Fibroblast of lung (primary cell): ENCODE measurements around the gene CXCL17. TPM values are rescaled to one million over a fixed set of nuclear protein-coding genes. Genes with fewer than 3 reads are reported as not detected.

Experiments
- DNase-seq, 2 donors: peaks; one replicate each; pipeline versions ENCODE4 v3.0.0 to v3.0.0-alpha.2; 2010; ENCODE audit warnings: low read depth in 2 of 2
- H2AFZ ChIP-seq: 2 replicates; pipeline ENCODE4 v1.5.1; 2012; ENCODE audit warnings: low read length, control low read depth, inconsistent platforms
- H3K27ac ChIP-seq: 2 replicates; pipeline ENCODE4 v1.5.1; 2011; ENCODE audit warnings: low read length, control low read depth; ENCODE audit not compliant: insufficient read depth
- H3K27me3 ChIP-seq: 2 replicates; pipeline ENCODE4 v1.5.1; 2011; ENCODE audit warnings: mild to moderate bottlenecking, low read length; ENCODE audit not compliant: control insufficient read depth, insufficient read depth
- H3K36me3 ChIP-seq: 2 replicates; pipeline ENCODE4 v1.5.1; 2011; ENCODE audit warnings: low read length; ENCODE audit not compliant: control insufficient read depth, insufficient read depth
- H3K4me1 ChIP-seq: 2 replicates; pipeline ENCODE4 v1.5.1; 2011; ENCODE audit warnings: low read length; ENCODE audit not compliant: control insufficient read depth, insufficient read depth; ENCODE audit errors: extremely low read depth
- H3K4me2 ChIP-seq: 2 replicates; pipeline ENCODE4 v1.5.1; 2011; ENCODE audit warnings: low read length, control low read depth; ENCODE audit not compliant: insufficient read depth; ENCODE audit errors: extremely low read depth
- H3K4me3 ChIP-seq, 4 experiments: fragments of 200-600 bp in 1 of 4; sonication (generic) in 1 of 4; replicated peaks in 1 of 4; 2 replicates each; pipeline ENCODE4 v1.5.1; 2011 to 2016; ENCODE audit warnings: low read length in 4 of 4, low read depth in 3 of 4, mild to moderate bottlenecking in 3 of 4, control low read depth in 2 of 4, inconsistent platforms in 1 of 4, mixed read lengths in 1 of 4; ENCODE audit not compliant: insufficient read depth in 1 of 4; ENCODE audit errors: control extremely low read depth in 1 of 4
- H3K79me2 ChIP-seq: 2 replicates; pipeline ENCODE4 v1.5.1; 2012; ENCODE audit warnings: mild to moderate bottlenecking, low read length, inconsistent platforms; ENCODE audit not compliant: control insufficient read depth, insufficient read depth
- H3K9ac ChIP-seq: 2 replicates; pipeline ENCODE4 v1.5.1; 2011; ENCODE audit warnings: mild to moderate bottlenecking, low read length, control low read depth; ENCODE audit not compliant: insufficient read depth
- H3K9me3 ChIP-seq: 2 replicates; pipeline ENCODE4 v1.5.1; 2012; ENCODE audit warnings: low read depth, low read length; ENCODE audit not compliant: control insufficient read depth, insufficient read depth
- H4K20me1 ChIP-seq: 2 replicates; pipeline ENCODE4 v1.5.1; 2011; ENCODE audit warnings: low read length; ENCODE audit not compliant: control insufficient read depth, insufficient read depth; ENCODE audit errors: extremely low read depth
- CTCF ChIP-seq, 2 donors: IDR thresholded peaks in 1 of 2; conservative IDR thresholded peaks in 1 of 2; 1 replicate in 1 of 2; 2 replicates in 1 of 2; pipeline ENCODE4 v1.5.1; 2011 to 2012; ENCODE audit warnings: low read length in 2 of 2, control low read depth in 1 of 2, inconsistent platforms in 1 of 2, low read depth in 1 of 2, mild to moderate bottlenecking in 1 of 2
- EZH2 ChIP-seq: IDR thresholded peaks from 2 replicates; pipeline ENCODE4 v1.5.1; 2012; ENCODE audit warnings: low read length, control low read depth, mild to moderate bottlenecking; ENCODE audit errors: missing control alignments
- polyA plus RNA-seq, 2 donors: library from polyadenylated mRNA; depleted of rRNA in 1 of 2; stranded (reverse) in 1 of 2; unstranded in 1 of 2; fragments of >200 nt; gene quantifications; 2 replicates each; pipeline ENCODE4 v1.2.1, GENCODE V29; 2011 to 2012; ENCODE audit warnings: missing spikeins in 1 of 2
- total RNA-seq: library from RNA; depleted of rRNA; stranded (reverse); fragments of >200 nt; gene quantifications from 2 replicates; pipeline ENCODE4 v1.2.1, GENCODE V29; 2014

CXCL17 gene
- total and polyA plus RNA-seq, 2 donors (not counting 1 experiment from before 2014, with no cell fraction given): not detected

- Histone ChIP-seq H3K27me3 (no peaks in the 10 kb centered on the region), H3K4me1 (peaks cover 5% of the 10 kb centered on the region), H3K36me3 (no peaks in the 10 kb centered on the region), H3K4me2 (peak overlapping the region; percentile 93), H4K20me1 (no peaks in the 10 kb centered on the region), H2AFZ (no peak overlapping the region), H3K27ac (no peak overlapping the region), H3K79me2 (no peaks in the 10 kb centered on the region), H3K9ac (no peak overlapping the region), H3K9me3 (no peaks in the 10 kb centered on the region), H3K4me3 (peak overlapping the region; percentile 56 to 80 (median 70))
- TF ChIP-seq CTCF (conservative IDR thresholded peaks at IDR 0.05 in 1 of 2, IDR thresholded peaks at IDR 0.05 in 1 of 2; ENCODE audit: low read depth in 1 of 2, low read length in 2 of 2) (no peak), EZH2 (no peak)
- no peak for DNase-seq
These were observed 20.4 kb downstream of the CXCL17 start for GRCh38 chr19:42422092-42422900.

- no peak overlapping the region for H3K4me3 ChIP-seq
- TF ChIP-seq CTCF (conservative IDR thresholded peaks at IDR 0.05 in 1 of 2, IDR thresholded peaks at IDR 0.05 in 1 of 2; ENCODE audit: low read depth in 1 of 2, low read length in 2 of 2): no peak
- TF ChIP-seq EZH2: no peak
- no peak for DNase-seq
These were observed 21.1 kb downstream of the CXCL17 start for GRCh38 chr19:42421591-42422031.

GRCh38 chr19:42421101-42421500 is 21.6 kb downstream of the CXCL17 start:
- no peak overlapping the region for H3K27ac ChIP-seq
- no peak for TF ChIP-seq CTCF (conservative IDR thresholded peaks at IDR 0.05 in 1 of 2, IDR thresholded peaks at IDR 0.05 in 1 of 2; ENCODE audit: low read depth in 1 of 2, low read length in 2 of 2)
- no peak overlapping the region for H3K4me3 ChIP-seq
- H2AFZ ChIP-seq: no peak overlapping the region
- H3K4me2 ChIP-seq: no peak overlapping the region
- no peak for DNase-seq
- no peak overlapping the region for H3K9ac ChIP-seq
- H3K4me1 ChIP-seq: peaks cover 5% of the 10 kb centered on the region
- no peaks in the 10 kb centered on the region for H4K20me1 ChIP-seq
- H3K27me3 ChIP-seq: no peaks in the 10 kb centered on the region
- no peaks in the 10 kb centered on the region for H3K36me3 ChIP-seq
- H3K9me3 ChIP-seq: no peaks in the 10 kb centered on the region
- H3K79me2 ChIP-seq: no peaks in the 10 kb centered on the region

More at GRCh38 chr19:42421591-42422031, 21.1 kb downstream of the CXCL17 start:
- Histone ChIP-seq H3K9me3 (no peaks in the 10 kb centered on the region), H3K4me2 (no peak overlapping the region), H3K36me3 (no peaks in the 10 kb centered on the region), H3K27ac (no peak overlapping the region), H3K9ac (no peak overlapping the region), H3K4me1 (peaks cover 5% of the 10 kb centered on the region), H3K27me3 (no peaks in the 10 kb centered on the region), H4K20me1 (no peaks in the 10 kb centered on the region), H2AFZ (no peak overlapping the region), H3K79me2 (no peaks in the 10 kb centered on the region)
